ENCODE results near the gene AMBRA1. TPM values are rescaled to one million over a fixed set of nuclear protein-coding genes. Genes with fewer than 3 reads are reported as not detected.

The AMBRA1 gene
- total RNA-seq, 3 donors from 2014 or later (not counting 1 experiment from before 2014, with no cell fraction given): 41.3 to 52.7 (median 46.2) TPM

GRCh38 chr11:46359953-46360352 is 233.9 kb downstream of the AMBRA1 start:
- H3K27me3 ChIP-seq (ENCODE audit: control insufficient read depth, insufficient read depth, low read length): no peaks in the 10 kb centered on the region
- no peak overlapping the region for H3K27ac ChIP-seq (ENCODE audit: low read length)
- peaks cover 78% of the 10 kb centered on the region for H3K4me1 ChIP-seq (ENCODE audit: control insufficient read depth, insufficient read depth, low read length)
- no peak for TF ChIP-seq CTCF (IDR thresholded peaks at IDR 0.05)
- Mint-ChIP-seq H3K4me3 (peak overlapping the region; percentile 86), H3K36me3 (no peaks in the 10 kb centered on the region), H3K27me3 (ENCODE audit: low read depth in 2 of 2) (no peaks in the 10 kb centered on the region), H3K4me1 (peaks cover 63 to 68% of the 10 kb centered on the region in 2 donors), H3K27ac (peak overlapping the region; percentile 81 to 94), H3K9me3 (no peaks in the 10 kb centered on the region)
- no peak for ATAC-seq
- DNase-seq: no peak
- H3K4me3 ChIP-seq (ENCODE audit: low read length): no peak overlapping the region
- intact Hi-C loops (cut with micrococcal nuclease): no loop called here
- no peaks in the 10 kb centered on the region for H3K9me3 ChIP-seq (ENCODE audit: control insufficient read depth, insufficient read depth, low read length)
- no CpG with 5 or more reads among the region's 1 CpG for WGBS (ENCODE audit: insufficient coverage)
- H3K36me3 ChIP-seq (ENCODE audit: control insufficient read depth, insufficient read depth, low read length): peaks cover 30% of the 10 kb centered on the region

DNA sequence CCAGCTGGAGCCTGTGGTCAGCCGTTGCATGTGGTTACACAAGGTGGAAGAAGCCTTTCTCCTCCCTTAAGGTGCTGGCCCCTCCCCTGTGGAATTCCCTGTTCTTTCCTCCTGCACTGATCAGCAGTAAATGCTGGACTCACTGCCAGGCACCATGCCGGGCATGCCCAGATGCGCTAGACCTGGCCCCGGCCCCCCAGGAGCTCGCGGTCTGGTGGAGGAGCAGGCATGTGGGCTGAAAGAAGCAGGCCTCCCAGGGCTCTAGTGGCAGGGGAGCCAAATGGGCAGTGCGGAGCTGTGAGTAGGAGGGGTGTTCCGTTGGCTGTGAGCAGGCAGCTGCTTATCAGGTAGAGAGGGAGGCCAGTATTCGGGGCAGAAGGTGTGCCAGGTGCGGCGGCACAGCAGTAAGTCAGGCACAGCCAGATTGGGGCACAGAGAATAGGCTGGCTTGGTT is 236.3 kb downstream of the AMBRA1 start:
- peak overlapping the region; percentile 66 for H3K4me3 Mint-ChIP-seq
- Histone ChIP-seq H3K27ac (ENCODE audit: low read length) (peak overlapping the region; percentile 26), H3K9me3 (ENCODE audit: control insufficient read depth, insufficient read depth, low read length) (no peaks in the 10 kb centered on the region), H3K36me3 (ENCODE audit: control insufficient read depth, insufficient read depth, low read length) (peaks cover 21% of the 10 kb centered on the region), H3K4me1 (ENCODE audit: control insufficient read depth, insufficient read depth, low read length) (peaks cover 76% of the 10 kb centered on the region), H3K4me3 (ENCODE audit: low read length) (no peak overlapping the region), H3K27me3 (ENCODE audit: control insufficient read depth, insufficient read depth, low read length) (no peaks in the 10 kb centered on the region)
- H3K9me3 Mint-ChIP-seq: no peaks in the 10 kb centered on the region
- no peaks in the 10 kb centered on the region for H3K27me3 Mint-ChIP-seq (ENCODE audit: low read depth in 2 of 2)
- ATAC-seq (no peak), DNase-seq (no peak)
- peak overlapping the region; percentile 87 to 89 for H3K27ac Mint-ChIP-seq
- intact Hi-C loops (cut with micrococcal nuclease): no loop called here
- peaks cover 58 to 70% of the 10 kb centered on the region in 2 donors for H3K4me1 Mint-ChIP-seq
- WGBS (ENCODE audit: insufficient coverage): 83% methylated on average over 11 of the region's 11 CpGs
- no peak for TF ChIP-seq CTCF (IDR thresholded peaks at IDR 0.05)
- no peaks in the 10 kb centered on the region for H3K36me3 Mint-ChIP-seq

GRCh38 chr11:46356924-46357482 is 236.8 kb downstream of the AMBRA1 start:
- no peak for TF ChIP-seq CTCF (IDR thresholded peaks at IDR 0.05)
- Histone ChIP-seq H3K9me3 (ENCODE audit: control insufficient read depth, insufficient read depth, low read length) (no peaks in the 10 kb centered on the region), H3K27me3 (ENCODE audit: control insufficient read depth, insufficient read depth, low read length) (no peaks in the 10 kb centered on the region), H3K27ac (ENCODE audit: low read length) (peak overlapping the region; percentile 26), H3K4me1 (ENCODE audit: control insufficient read depth, insufficient read depth, low read length) (peaks cover 76% of the 10 kb centered on the region), H3K36me3 (ENCODE audit: control insufficient read depth, insufficient read depth, low read length) (peaks cover 24% of the 10 kb centered on the region), H3K4me3 (ENCODE audit: low read length) (no peak overlapping the region)
- intact Hi-C loops (cut with micrococcal nuclease): no loop called here
- 87% methylated on average over 7 of the region's 7 CpGs for WGBS (ENCODE audit: insufficient coverage)
- peak overlapping the region; percentile 87 to 89 for H3K27ac Mint-ChIP-seq
- no peak for DNase-seq
- no peaks in the 10 kb centered on the region for H3K9me3 Mint-ChIP-seq
- no peak for ATAC-seq
- H3K36me3 Mint-ChIP-seq: no peaks in the 10 kb centered on the region
- no peaks in the 10 kb centered on the region for H3K27me3 Mint-ChIP-seq (ENCODE audit: low read depth in 2 of 2)
- peak overlapping the region; percentile 60 for H3K4me3 Mint-ChIP-seq
- peaks cover 59 to 70% of the 10 kb centered on the region in 2 donors for H3K4me1 Mint-ChIP-seq

DNA sequence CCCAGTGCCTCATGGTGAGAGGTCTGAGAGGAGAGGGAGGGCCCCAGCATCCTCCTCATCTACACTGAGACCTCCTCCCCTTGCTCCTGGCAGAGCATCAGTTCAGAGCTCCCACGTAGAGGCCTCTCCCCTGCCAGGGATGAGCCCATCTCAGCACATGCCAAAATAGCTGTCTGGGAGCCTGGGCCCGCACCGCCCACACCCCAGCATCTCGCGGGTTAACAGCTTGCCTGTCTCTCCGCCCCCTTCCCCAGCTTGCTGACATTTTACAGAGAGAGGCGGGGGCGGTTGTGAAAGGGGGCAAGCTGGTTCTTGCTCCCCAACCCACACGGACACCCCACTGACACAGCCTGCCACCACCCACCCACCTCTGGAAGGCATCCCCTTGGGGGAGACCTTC is 240.1 kb downstream of the AMBRA1 start:
- Mint-ChIP-seq H3K4me1 (peaks cover 77 to 85% of the 10 kb centered on the region in 2 donors), H3K27ac (peak overlapping the region; percentile 84 to 87), H3K27me3 (ENCODE audit: low read depth in 2 of 2) (no peaks in the 10 kb centered on the region), H3K36me3 (no peaks in the 10 kb centered on the region), H3K4me3 (no peak overlapping the region), H3K9me3 (no peaks in the 10 kb centered on the region)
- 51% methylated on average over 9 of the region's 9 CpGs for WGBS (ENCODE audit: insufficient coverage)
- Histone ChIP-seq H3K4me1 (ENCODE audit: control insufficient read depth, insufficient read depth, low read length) (peaks cover 90% of the 10 kb centered on the region), H3K4me3 (ENCODE audit: low read length) (no peak overlapping the region), H3K36me3 (ENCODE audit: control insufficient read depth, insufficient read depth, low read length) (peaks cover 32% of the 10 kb centered on the region), H3K27me3 (ENCODE audit: control insufficient read depth, insufficient read depth, low read length) (no peaks in the 10 kb centered on the region), H3K9me3 (ENCODE audit: control insufficient read depth, insufficient read depth, low read length) (no peaks in the 10 kb centered on the region), H3K27ac (ENCODE audit: low read length) (peak overlapping the region; percentile 27)
- peak in 1 of 2 donors; percentile 44 for DNase-seq
- ATAC-seq: no peak
- intact Hi-C loops (cut with micrococcal nuclease): no loop called here
- TF ChIP-seq CTCF (IDR thresholded peaks at IDR 0.05): no peak

All from natural killer cell (primary cell).